Gastroesophageal sphincter (tissue), 4 donors: ENCODE results near the gene RANBP6. TPM values are rescaled to one million over a fixed set of nuclear protein-coding genes. Genes with fewer than 3 reads are reported as not detected.
"Not testable (repeated sequence)": the region's sequence is repeated elsewhere in the genome, so short reads cannot be mapped to it uniquely, and the experiment has no call there.

Experiments
- ATAC-seq: fragments of 150-250 bp; one replicate; pipeline ENCODE4 v1.9.1; 2016; ENCODE audit warnings: mild to moderate bottlenecking, moderate library complexity
- H3K27ac ChIP-seq, 4 donors: fragments of 200-600 bp; sonication (generic) in 3 of 4; 1 replicate in 3 of 4; 2 replicates in 1 of 4; pipeline ENCODE4 v1.5.1; 2016 to 2019
- H3K27me3 ChIP-seq: fragments of 200-600 bp; sonication (generic); one replicate; pipeline ENCODE4 v1.5.1; 2019
- H3K36me3 ChIP-seq, 2 donors: fragments of 200-600 bp; sonication (generic); one replicate each; pipeline ENCODE4 v1.5.1; 2019; ENCODE audit warnings: control low read depth in 1 of 2
- H3K4me1 ChIP-seq, 3 donors: fragments of 200-600 bp; sonication (generic); 1 replicate in 2 of 3; 2 replicates in 1 of 3; pipeline ENCODE4 v1.5.1; 2016 to 2019; ENCODE audit warnings: control low read depth in 2 of 3
- H3K4me3 ChIP-seq, 2 donors: fragments of 200-600 bp; sonication (generic); one replicate each; pipeline ENCODE4 v1.5.1; 2019; ENCODE audit warnings: mild to moderate bottlenecking in 1 of 2, moderate library complexity in 1 of 2
- H3K9me3 ChIP-seq, 3 donors: fragments of 200-600 bp; sonication (generic); one replicate each; pipeline ENCODE4 v1.5.1; 2017 to 2019; ENCODE audit warnings: control low read depth in 2 of 3
- EP300 ChIP-seq: sonication (generic); formaldehyde crosslinking; IDR thresholded peaks from one replicate; pipeline ENCODE4 v1.6.1; 2017; ENCODE audit warnings: antibody characterized with exemption, mild to moderate bottlenecking
- POLR2A ChIP-seq, 2 donors: fragments of 450-650 bp; IDR thresholded peaks; one replicate each; pipeline ENCODE4 v1.6.1; 2017; ENCODE audit warnings: antibody characterized with exemption in 2 of 2, mild to moderate bottlenecking in 2 of 2, moderate library complexity in 1 of 2
- POLR2AphosphoS5 ChIP-seq: sonication (generic); formaldehyde crosslinking; IDR thresholded peaks from one replicate; pipeline ENCODE4 v1.6.1; 2017; ENCODE audit warnings: antibody characterized with exemption
- WGBS, 2 donors: methylation state at CpG; one replicate each; pipeline ENCODE4 v1.1.5; 2018; ENCODE audit warnings: low coverage in 1 of 2; 5-methylcytosine and 5-hydroxymethylcytosine counted together
- total RNA-seq, 4 donors: library from RNA; depleted of rRNA; stranded (reverse); fragments of >200 nt; gene quantifications; one replicate each; pipeline ENCODE4 v1.1.0, GENCODE V29; 2016
- TF ChIP-seq, protein P1 (sequence below), 4 experiments: fragments of 200-600 bp in 2 of 4; fragments of 450-650 bp in 2 of 4; sonication (generic) in 1 of 4; IDR thresholded peaks; one replicate each; pipeline ENCODE4 v1.5.1; 2017 to 2019; ENCODE audit warnings: antibody characterized with exemption in 4 of 4, mild to moderate bottlenecking in 2 of 4, moderate library complexity in 2 of 4

RANBP6 gene
- 10 to 100 TPM; 14.8 to 20.2 (median 17.6) TPM for total RNA-seq

DNA sequence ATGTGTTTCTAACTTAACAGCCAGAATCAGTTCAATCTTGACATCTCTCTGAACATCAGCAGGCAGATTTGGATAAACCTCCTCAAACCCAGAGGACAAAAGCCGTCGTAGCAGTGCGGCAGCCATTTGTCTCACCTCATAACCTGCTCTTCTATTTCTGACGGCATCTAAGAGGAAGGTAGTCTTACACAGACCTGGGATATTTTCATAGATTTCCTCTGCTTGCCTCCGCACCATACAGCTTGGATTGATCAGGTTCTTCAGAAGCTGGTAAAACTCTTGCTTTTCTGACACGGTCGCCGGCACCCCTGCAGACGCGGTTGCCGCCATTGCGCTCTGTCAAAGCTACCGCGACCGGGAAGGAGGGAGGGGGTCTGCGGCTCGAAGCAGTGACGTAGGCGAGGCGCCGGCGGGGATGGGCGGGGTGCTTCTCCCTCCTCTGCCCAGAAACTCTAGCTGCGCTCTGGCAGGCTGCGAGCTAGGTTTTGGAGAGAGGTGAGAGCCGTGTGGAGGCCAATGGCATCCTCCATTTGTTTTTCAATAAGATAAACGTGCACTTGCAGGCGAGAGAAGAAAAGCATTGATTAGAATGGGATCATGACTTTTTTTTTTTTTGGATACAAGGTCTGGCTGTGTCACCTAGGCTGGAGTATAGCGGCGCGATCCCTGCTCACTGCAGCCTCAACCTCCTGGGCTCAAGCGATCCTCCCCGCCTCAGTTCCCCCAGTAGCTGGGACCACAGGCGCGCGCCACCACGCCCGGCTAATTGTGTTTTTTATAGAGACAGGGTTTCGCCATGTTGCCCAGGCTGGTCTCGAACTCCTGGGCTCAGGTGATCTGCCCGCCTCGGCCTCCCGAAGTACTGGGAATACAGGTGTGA lies at the start of gene RANBP6:
Gene RANBP6, minus strand, starts transcription at position 347 of the 880 bp plus-strand sequence. Its CDS starts 17 bp downstream, at position 330.
- Histone ChIP-seq H3K27me3 (no peaks in the 10 kb centered on the region), H3K9me3 (no peaks in the 10 kb centered on the region), H3K4me3 (peak within 1 kb of the TSS; percentile 61 to 71), H3K36me3 (peaks cover 0 to 21% of the 10 kb centered on the region in 2 donors), H3K4me1 (peaks cover 5 to 47% (median 9%) of the 10 kb centered on the region in 3 donors), H3K27ac (peak within 1 kb of the TSS; percentile 69 to 85 (median 83))
- ATAC-seq: peak; percentile 100
- TF ChIP-seq EP300 (no peak), POLR2AphosphoS5 (peak; percentile 84), POLR2A (IDR thresholded peaks at IDR 0.05) (peak in 1 of 2 donors; percentile 45)
- TF ChIP-seq, protein P1, sequence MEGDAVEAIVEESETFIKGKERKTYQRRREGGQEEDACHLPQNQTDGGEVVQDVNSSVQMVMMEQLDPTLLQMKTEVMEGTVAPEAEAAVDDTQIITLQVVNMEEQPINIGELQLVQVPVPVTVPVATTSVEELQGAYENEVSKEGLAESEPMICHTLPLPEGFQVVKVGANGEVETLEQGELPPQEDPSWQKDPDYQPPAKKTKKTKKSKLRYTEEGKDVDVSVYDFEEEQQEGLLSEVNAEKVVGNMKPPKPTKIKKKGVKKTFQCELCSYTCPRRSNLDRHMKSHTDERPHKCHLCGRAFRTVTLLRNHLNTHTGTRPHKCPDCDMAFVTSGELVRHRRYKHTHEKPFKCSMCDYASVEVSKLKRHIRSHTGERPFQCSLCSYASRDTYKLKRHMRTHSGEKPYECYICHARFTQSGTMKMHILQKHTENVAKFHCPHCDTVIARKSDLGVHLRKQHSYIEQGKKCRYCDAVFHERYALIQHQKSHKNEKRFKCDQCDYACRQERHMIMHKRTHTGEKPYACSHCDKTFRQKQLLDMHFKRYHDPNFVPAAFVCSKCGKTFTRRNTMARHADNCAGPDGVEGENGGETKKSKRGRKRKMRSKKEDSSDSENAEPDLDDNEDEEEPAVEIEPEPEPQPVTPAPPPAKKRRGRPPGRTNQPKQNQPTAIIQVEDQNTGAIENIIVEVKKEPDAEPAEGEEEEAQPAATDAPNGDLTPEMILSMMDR (IDR thresholded peaks at IDR 0.05): no peak
- WGBS, 2 donors: 5 to 10% methylated on average over 23 to 41 of the region's 43 CpGs

DNA sequence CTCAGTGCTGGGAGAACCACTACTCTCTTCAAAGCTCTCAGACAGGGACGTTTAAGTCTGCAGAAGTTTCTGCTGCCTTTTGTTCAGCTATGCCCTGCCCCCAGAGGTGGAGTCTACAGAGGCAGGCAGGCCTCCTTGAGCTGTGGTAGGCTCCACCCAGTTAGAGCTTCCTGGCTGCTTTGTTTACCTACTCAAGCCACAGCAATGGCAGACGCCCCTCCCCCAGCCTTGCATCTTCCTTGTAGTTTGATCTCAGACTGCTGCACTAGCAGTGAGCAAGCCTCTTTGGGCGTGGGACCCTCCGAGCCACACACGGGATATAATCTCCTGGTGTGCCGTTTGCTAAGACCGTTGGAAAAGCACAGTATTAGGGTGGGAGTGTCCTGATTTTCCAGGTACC lies 47.7 kb upstream of the RANBP6 start:
- H3K36me3 ChIP-seq, H3K4me1 ChIP-seq, H3K4me3 ChIP-seq, H3K27ac ChIP-seq, H3K9me3 ChIP-seq, ATAC-seq, H3K27me3 ChIP-seq: not testable (repeated sequence)
- WGBS, 2 donors: 100% methylated on average over 1 of the region's 7 CpGs; no CpG with 5 or more reads in 1 of the 2 donors

DNA sequence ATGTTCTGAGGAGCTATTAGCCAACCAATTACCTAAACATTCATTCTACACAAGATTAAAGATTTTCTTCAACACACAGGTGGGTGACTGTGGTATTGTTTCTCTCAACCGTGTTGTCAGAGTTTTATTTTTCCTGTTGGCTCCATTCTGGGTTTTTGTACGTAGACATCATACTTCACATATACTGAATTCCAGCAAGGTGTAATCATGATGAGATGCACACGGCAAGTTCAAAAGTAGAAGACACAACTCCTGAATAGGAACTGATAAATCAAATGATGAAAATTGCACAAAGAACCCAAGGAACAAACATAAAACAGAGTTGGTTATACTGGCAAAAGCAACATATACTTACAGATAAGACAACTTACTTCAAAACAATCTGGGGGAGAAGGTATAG lies 40.2 kb upstream of the RANBP6 start:
- Histone ChIP-seq H3K36me3 (no peaks in the 10 kb centered on the region), H3K27me3 (no peaks in the 10 kb centered on the region), H3K4me3 (no peak overlapping the region), H3K9me3 (no peaks in the 10 kb centered on the region), H3K4me1 (no peaks in the 10 kb centered on the region), H3K27ac (no peak overlapping the region)
- no peak for TF ChIP-seq EP300
- no peak for TF ChIP-seq POLR2A (IDR thresholded peaks at IDR 0.05)
- TF ChIP-seq, protein P1 (IDR thresholded peaks at IDR 0.05): no peak
- no peak for TF ChIP-seq POLR2AphosphoS5
- WGBS, 2 donors: 53 to 67% methylated on average over 2 to 3 of the region's 3 CpGs
- no peak for ATAC-seq

DNA sequence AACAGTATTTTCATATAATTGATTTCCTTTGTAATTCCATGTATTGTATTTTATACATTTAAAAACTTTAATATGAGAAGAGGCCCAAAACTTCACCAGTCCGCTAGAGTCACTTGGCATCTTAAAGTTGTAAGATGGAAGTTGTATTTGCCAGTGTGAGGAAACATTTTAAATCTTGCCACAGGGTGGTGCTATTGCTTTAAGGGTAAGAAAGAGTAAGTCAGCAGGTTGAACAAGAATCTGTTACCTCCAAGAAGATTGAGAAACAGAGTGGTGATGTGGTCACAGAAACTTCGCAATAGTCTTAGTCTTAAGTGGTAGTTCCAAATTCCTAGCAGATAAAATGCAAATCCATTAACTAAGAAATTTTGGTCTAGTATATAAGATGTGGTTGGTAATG lies 39.8 kb upstream of the RANBP6 start:
- Histone ChIP-seq H3K27ac (no peak overlapping the region), H3K4me3 (no peak overlapping the region), H3K36me3 (no peaks in the 10 kb centered on the region), H3K27me3 (peaks cover under 1% of the 10 kb centered on the region), H3K9me3 (no peaks in the 10 kb centered on the region), H3K4me1 (no peaks in the 10 kb centered on the region)
- WGBS, 2 donors: 39 to 47% methylated on average over 2 of the region's 2 CpGs
- peak; percentile 70 for ATAC-seq
- TF ChIP-seq, protein P1 (IDR thresholded peaks at IDR 0.05): peak in 3 of 4 experiments; percentile 55 to 58 (median 57)
- no peak for TF ChIP-seq POLR2A (IDR thresholded peaks at IDR 0.05)

DNA sequence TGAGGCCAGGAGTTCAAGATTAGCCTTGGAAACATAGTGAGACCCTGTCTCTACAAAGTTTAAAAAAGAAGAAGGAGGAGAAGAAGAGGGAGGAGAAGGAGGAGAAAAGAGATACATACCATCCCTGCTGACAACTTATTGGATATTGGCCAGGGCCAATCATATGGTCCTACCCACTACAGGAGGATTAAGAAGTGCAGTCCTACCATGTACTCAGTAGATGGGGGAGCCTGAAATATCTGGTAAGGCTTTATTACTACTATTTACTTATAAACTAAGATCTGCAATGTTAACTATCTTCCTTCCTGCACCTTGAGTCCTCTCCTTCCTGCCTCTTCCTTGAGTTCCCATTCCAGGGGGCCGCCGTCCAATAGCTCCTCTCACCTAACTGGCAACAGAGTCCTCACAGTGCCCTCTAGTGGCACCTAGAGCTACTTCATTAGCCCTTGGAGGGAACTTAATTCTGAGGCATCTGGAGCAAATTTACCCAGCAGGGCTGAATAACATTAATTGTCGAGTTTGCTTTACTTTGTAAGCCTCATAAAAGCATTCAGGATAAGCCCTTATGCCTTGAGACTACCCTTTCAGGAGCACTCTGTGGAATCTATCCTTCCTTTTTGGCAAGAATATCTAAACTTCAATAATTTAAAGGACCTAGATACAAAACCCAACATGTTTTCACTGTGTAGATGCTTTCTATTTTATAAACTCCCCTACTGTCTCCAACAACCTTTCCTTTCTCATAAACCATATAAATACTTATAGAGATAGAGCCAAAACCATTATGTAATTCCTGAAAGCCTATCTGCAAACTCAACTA lies 39.1 kb upstream of the RANBP6 start:
- Histone ChIP-seq H3K27ac (no peak overlapping the region), H3K9me3 (no peaks in the 10 kb centered on the region), H3K36me3 (no peaks in the 10 kb centered on the region), H3K27me3 (peaks cover 5% of the 10 kb centered on the region), H3K4me3 (no peak overlapping the region), H3K4me1 (no peaks in the 10 kb centered on the region)
- peak; percentile 58 for ATAC-seq
- no peak for TF ChIP-seq EP300
- TF ChIP-seq, protein P1 (IDR thresholded peaks at IDR 0.05): peak; percentile 57 to 77 (median 61)
- WGBS, 2 donors: 5 to 12% methylated on average over 3 of the region's 3 CpGs
